Inferior parietal cortex (tissue), 1 donor: Measurements from ENCODE around the gene HS3ST4.
"Not testable (repeated sequence)": the region's sequence is repeated elsewhere in the genome, so short reads cannot be mapped to it uniquely, and the experiment has no call there.

Experiments used
- DNase-seq: peaks from one replicate; pipeline ENCODE4 v3.0.0-alpha.2; 2016; ENCODE audit errors: extremely low spot score

Gene HS3ST4

DNA sequence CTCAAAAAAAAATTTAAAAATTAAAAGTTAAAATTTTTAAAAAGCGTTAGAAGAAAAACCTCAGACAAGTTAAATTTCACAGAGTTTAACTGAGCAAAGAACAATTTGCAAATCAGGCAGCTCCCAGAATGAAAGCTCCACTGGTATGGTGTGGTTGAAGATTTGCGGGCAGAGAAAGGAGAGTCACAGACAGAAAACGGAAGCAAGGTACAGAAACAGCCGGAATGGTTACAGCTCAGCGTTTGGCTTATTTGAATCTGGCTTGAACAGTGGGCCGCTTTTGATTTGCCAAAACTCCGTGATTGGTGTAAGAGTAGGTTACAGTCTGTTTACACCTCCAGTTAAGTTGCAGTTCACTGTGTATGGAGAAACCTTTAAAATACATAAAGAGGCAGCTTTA is 297.1 kb downstream of the HS3ST4 start:
- DNase-seq: no peak

DNA sequence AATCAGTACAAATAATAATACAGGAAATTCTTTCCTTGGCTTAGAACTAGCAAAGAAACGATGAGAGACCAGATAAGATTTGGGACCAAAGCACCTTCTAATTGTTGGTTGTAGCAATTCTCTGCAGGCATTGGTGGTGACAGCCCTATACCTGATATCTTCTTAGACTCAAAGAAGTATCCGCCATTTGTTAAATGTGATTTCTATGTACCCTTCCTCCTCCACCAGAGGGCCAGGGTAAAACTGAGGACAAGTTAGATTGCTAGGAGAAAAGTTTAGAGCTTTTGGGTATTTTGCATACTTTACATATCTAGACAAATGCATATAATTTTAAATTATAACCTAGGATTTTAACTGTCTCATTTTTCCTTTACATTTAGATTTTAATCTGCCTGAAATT is 304.3 kb downstream of the HS3ST4 start:
- DNase-seq: no peak

DNA sequence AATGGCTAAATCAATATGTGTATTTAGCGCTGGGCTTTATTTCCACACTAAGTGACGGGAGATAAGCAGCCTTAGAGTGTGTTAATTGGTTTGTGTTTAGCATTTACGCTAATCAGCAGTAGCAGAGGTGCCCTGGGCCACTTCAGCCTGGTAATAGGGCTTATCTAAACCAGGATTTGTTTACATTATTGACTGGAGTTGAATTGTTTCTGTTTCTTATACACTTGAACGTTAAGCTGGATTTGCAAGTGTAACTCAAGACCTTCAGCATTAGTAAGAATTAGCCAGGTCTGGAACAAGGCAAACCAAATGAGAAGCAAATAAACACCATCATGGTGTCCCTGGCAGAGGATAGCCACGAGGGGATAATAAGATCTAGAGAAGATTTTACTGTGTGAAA is 313.6 kb downstream of the HS3ST4 start:
- DNase-seq: no peak

DNA sequence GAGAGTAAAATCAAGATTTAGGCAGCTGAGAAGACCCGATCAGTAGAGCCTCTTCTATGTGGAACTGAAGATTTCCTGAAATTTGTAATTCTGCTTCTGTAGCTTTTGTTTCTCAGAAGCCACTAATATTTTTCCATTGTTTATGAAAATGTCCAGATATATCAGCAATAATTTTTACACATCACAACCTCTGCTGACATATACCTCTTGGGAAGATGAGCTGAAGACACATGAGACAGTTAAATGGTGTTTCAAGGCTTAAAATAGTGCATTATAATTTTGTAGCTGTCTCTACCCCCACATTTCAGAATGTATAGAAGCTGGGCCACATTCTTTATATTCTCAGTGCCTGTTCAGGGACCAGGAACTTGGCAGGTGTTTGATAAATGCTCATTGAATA is 320.6 kb downstream of the HS3ST4 start:
- no peak for DNase-seq

DNA sequence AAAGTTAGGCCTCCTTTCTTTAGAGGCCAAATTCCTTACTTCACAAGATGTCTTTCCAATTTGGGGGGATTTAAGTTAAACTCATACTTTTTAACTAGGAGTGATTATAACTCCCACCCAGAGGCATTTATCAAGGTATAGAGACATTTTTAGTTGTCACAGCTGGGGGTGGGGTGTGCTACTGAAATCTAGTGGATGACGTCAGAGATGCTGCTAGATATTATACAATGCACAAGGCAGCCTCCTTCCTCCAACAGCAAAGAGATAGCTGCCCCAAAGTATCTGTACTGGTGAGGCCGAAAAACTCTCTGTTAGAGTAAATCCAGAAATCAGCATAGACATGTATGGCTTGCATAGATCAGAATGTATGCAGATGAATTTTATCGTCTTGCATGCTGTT is 324.0 kb downstream of the HS3ST4 start:
- DNase-seq: no peak

DNA sequence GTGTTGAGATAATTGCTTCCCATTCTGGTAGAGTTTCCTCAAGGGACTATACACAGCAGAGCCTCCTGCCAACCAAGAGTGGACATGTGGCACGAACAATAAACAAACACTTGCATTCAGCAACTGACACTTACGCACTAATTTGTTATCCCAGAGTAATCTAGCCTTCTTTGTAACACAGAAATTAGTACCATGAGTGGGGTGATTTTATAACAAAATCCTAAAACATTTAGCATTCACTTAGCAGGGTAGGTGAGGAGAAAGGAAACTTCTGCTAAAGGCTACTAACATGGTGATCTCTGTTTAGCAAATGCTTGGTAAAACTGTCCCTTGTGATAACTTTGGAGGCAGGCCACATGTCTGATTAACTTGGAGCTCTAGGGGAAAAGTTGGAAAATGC is 325.2 kb downstream of the HS3ST4 start:
- DNase-seq: no peak

DNA sequence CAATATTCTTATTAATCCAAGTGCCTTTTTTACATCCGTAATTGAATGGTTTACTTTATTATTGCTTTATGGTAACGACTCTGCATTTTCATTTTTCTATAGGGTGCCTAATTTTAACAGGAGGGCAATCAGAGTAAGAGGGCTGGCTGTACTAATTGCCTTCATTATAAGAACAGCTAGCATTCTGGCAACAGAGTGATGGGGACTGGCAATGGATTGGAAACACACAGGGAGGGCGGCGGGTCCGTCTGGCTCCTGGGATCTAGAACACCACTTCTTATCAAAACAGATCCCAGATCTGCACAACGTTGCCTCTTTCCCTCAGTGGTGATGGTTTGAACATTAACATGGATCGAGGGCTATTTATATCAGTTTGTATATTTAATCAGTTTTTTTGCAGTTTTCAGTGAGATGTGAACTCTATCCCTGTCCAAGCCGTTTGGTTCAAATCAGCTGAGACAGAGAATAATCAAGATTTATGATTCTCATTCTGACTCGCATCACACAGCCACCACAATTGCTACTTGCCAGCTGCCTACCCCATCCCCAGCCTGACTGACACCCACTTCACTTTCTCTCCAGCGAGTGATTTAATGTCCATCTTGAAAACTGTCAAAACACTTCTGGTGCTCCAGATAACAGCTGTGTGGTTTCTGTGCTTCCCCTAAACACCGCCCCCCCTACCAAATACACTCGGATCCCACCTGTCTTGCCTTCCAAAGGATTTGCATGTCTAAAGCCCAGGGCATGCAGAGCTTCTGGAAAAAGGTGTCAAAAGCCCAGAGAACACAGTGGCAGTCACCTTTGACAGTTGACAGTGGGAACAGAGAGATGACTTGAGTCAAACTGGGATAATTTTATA is 327.9 kb downstream of the HS3ST4 start:
- no peak for DNase-seq

DNA sequence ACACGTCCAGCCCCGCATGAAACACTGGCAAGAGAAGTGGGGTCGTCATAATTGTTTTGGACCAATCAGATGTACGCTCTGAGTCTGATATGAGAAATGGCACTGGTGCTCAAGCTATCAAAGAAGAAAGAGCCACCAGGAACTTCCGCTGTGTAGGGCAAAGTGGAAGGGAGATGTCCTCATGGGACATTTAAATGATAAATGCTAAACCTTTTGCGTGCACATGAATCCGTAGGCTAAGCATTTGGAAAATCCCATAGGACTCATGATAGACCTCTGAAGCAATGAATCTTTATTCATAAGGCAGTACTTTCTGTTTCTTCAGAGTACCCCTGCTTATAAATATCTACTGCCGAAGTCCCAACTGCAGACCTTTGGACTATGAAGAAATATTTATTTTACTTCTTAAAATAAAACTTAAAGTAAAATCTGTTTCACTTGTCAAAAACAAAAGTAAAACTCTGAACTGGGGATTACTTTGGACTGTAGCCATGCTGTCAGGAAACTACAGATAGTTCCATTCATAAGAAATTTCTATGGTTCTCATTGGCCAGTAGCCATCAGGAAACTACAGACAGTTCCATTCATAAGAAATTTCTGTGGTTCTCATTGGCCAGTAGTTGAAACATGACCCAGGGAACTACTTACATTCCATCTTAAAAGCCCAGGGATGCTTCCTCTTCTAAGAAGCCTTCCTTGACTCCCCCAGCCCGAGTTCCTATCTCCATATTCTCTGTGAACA is 335.1 kb downstream of the HS3ST4 start:
- no peak for DNase-seq

DNA sequence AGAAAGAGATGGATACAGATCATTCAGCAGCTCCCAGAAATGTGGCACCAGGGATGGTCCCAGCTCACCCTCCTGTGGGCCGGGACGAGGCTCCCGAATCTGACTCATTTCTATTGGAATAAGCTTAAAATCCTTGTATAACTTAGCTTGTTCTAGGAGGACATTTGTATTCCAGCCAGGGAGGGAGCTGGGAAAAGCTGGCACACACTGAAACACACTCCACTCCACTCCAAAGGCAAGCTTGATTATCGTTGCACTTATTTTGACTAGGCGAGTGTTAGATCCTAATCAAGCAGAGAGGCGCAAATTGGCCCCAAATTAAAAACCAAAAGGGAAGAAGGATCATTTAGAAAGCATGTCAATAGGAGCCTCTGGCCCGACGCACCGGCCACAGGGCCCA is 339.5 kb downstream of the HS3ST4 start:
- DNase-seq: no peak

DNA sequence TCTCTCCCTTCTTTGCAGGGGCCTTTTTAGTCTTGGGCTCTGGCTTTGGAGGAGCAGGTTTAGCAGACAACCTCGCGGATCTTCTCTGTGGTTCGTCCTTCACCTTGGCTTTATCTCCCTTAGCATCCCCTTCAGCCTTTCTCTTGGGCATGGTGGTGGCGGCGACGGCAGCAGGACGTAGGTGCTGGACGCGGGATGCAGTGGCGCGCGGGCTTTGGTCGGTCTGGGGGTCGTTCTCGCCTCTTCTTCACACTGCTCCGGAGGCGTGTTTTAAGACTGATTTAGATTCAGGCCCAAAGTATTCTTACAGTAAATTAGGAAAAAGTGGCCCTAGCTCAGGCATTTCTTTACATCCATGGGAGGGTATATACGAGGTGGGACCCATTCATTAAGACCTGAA is 340.9 kb downstream of the HS3ST4 start:
- not testable (repeated sequence) for DNase-seq

DNA sequence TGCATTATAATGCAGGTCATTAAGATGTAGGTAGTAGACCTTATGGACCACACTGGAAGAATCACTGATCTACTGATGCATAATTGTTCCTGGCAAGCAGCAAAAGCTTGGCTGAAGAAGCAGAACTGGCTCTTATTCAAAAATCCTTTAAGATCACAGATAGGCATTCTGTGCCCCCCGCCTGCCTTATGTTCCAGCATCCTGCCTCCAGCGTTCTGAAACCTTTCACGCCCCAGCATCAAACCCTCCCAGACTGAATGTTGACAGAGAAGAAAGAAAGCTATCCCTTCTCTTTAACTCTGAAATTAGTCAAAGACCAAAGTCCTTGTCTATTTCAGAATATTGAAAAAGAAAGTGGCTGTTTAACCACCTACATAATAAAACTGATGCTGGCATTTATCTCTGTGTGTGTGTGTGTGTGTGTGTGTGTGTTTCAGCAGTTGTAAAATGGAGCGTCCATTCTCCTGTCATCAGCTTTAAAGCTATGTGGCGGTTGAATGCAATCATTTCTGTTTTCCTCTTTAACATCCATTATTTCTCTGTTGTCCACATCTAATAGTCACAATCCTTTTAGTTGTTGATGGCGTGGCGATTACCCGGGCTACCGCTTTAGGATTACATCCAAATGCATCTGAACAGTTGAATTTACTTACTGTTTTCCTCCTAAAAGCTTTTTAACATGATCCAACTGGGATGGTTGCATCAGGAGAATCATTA is 350.4 kb downstream of the HS3ST4 start:
- no peak for DNase-seq

DNA sequence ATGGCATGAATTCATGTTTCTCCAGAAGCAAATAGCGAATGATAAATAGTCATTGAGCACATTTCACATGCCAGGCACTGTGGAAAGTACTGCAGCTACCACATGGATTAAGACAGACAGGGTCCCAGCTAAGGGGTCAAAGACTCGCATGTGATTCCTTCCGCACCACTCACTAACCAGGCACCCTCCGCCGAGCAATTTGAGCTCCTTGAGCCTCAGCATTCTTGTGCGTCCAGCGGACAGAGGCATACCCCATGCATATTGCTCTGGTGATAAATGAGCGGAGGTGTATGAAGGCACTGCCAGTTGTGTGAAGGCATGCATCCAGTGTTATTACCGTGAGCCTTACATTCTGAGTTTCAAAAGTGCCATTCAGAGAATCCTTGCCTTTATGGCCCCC is 358.7 kb downstream of the HS3ST4 start:
- no peak for DNase-seq

DNA sequence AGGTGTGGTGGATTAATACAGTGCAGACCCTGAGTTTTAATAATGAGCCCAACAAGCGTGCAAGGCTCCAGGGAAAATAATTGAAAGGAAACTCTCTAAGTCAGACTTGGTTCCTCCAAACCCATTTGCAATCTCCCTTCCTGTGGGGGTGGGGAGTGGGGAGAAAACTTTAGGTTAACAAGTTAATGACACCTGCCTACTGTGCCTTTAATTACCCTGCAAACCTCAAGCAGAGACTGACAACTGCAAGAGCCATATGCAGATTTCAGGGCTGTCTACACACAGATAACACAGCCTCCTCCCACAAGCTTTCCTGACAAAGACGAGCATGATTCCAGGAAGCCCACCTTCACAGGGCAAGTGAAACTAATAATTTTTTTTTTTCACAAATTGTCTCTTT is 359.3 kb downstream of the HS3ST4 start:
- DNase-seq: no peak

DNA sequence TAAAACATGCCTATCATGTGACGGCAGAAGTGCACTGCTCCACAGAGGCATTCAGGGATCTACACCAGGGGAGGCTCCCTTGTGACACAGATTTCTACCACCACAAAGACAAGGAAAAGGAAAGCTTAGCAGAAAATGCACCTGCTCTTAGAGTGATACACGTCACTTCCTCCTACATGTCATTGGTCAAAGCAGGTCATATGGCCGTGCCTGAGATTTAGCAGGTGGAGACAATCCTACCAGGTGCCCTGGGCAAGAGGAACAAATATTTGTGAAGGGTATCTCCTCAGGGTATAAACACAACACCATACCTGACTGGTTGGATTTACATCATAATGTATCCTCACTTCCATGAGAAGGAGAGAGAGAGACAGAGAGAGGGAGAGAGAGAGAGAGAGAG is 362.1 kb downstream of the HS3ST4 start:
- no peak for DNase-seq

DNA sequence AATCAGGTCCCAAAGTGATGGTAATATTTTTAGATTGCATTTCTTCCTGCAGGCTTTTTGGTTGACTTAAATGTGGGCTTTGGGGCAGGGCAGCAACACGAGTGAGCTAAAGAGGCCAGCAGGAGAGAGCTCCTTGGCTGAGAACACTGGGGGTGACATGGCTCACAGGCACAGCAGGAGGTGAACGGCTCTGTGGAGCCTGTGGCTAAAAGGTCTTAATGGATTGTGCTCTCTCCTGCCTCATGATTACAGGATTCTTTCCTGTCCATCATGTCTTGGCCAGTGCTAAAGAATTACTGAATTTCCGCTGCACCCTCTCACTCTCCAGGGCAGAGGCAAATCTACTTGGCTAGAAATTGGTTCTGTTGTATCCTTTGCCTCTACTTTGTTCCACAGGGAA is 366.6 kb downstream of the HS3ST4 start:
- DNase-seq: no peak

DNA sequence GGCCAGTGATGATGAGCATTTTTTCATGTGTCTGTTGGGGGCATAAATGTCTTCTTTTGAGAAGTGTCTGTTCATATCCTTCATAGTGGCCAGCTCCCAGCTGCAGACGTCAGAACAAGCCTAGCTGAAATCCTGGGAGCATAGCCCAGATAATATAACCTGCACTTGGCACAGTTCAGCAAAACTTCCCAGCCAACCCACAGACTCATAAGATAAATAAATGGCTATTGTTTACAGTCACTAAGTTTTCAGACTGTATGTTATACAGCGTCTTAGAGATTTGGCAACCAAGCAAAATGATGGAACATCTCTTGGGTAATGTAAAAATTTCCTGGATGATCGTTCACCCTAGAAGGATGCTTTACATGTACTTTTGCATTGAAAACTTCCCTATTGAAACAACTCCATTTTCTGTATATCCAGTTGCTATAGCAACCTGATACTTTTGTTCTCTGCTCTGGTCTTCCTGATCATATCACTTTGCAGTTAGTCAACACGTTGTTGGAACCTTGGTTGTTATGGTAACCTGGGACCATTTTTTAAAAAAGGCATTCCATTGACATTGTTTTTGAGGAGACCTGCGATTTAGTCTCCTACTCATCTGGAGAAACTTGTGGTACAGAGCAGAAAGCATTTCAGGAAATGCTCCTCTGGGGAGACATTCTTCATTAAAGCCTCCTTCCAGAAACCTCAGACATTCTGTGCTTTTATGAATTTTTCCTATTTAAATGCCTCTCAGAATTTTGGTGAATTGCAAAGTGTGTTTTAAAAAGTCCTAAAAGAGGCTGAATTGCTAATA is 378.7 kb downstream of the HS3ST4 start:
- no peak for DNase-seq

DNA sequence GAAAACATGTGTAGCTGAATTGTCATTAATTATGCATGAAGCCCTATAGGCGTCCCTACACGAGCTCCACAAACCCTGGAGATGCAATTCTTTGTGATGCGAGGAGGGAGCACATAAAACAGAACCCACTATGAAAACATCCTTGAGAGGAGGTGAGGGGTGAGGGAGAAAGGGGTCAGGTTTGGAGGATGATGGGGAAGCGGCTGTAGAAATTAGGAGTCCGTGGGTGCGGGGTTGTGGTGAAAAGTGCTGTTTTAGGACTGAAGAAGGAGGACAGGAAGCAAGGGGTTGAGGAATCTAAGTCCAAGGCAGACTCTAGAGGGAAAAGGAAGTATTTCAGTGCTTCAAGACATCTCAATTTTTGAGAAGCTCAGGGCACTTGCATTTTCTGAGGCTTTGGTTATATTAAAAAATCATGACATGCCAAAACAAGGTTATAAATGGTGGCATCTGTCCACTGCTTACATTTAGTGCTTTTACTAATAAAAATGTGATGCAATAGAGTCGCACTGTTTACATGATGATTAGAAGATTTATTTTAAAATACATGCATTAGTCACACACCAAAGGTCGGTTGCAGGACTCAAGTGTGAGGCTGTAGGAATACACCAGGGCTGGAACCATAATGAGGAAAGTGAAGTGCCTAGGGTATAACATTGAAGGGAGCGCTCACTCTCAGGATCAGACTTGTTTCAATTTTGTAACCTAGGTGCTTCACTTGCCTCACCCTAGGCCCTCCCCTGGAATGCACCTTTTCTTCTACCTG is 379.5 kb downstream of the HS3ST4 start:
- DNase-seq: no peak

DNA sequence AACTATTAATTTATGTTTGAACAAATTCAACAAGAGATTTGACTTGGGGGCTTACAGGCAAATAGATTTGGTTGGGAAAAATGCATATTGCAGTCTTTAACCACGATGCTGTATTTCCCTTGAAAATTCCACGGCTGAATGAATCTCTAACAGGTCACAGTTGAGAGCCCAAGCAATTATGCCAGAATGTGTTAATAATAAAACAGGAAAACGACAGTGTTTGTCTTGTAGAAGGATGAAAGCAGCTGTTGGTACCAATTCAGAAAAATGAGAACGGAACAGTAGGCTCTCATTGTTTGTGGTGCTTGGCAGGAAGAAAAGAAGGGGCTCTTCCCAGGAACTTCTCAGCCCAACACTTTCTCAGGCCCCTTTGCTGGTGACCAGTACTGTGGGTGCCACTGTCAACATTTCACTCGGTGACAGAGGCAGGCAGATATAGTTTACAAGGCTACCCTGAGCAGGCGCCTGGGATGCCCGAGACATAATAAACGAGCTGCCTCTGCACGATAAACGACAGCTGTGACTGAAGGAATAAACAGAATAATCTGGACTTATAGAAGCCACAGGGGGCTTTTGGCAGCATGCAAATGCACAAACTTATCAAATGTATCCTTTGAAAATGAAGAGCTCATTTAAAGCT is 387.1 kb downstream of the HS3ST4 start:
- no peak for DNase-seq

DNA sequence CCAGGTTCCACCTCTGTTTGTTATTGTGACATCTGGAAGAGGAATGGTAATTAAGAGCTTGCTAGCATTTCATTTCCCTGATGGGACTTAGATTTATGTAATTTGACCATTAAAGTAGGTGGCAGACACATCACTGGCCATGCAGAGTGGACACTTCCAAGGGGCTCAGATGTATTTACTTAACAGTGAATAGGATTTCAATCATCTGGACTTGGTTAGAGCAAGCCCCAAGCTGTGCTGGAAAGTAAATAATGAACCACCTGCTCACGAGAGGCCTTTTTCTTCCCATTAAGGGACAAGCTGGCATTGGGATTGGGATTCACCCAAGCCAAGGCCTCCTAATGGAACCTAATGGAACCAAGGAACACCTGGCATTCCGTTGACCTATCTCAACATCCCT is 395.3 kb downstream of the HS3ST4 start:
- DNase-seq: no peak

DNA sequence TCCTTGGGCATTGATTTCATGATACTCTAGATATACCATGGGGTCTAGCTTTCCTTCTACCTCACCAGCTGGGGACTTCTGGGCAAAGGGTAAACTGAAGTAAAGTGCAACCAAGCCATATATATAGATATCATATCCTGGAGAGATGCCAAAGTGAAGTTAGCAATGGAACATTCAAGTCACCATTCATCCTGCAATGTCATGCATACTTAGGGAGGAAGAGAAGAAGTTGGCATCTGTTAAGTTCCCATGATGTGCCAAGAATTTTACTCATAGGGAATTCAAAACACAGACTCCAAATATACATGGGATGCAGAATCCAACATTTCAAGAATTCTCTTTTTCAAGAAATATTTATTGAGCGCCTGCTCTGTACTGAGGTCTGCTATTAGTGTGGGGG is 399.8 kb downstream of the HS3ST4 start:
- DNase-seq: no peak

DNA sequence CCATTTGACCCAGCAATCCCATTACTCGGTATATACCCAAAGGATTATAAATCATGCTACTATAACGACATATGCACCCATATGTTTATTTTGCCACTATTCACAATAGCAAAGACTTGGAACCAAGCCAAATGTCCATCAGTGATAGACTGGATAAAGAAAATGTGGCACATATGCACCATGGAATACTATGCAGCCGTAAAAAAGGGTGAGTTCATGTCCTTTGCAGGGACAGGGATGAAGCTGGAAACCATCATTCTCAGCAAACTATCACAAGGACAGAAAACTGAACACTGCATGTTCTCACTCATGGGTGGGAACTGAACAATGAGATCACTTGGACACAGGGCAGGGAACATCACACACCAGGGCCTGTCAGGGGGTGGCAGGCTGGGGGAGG is 406.4 kb downstream of the HS3ST4 start:
- not testable (repeated sequence) for DNase-seq
